ENCODE measurements around the gene DKKL1. TPM values are rescaled to one million over a fixed set of nuclear protein-coding genes. Genes with fewer than 3 reads are reported as not detected.
A peak's percentile ranks its signal among the peaks of the same experiment; 100 is the strongest.

The DKKL1 gene
- total RNA-seq, 2 experiments from 2014 or later = 0.61 to 0.63 TPM

- Histone ChIP-seq H3K79me2 (ENCODE audit: insufficient read depth, low read depth, low read length) (no peaks in the 10 kb centered on the region), H3K9me3 (ENCODE audit: low read length) (peaks cover 16% of the 10 kb centered on the region; the same call in 1 of the 2 replicates), H3K4me3 (ENCODE audit: low read depth, low read length, poor library complexity, severe bottlenecking) (no peak overlapping the region), H3K27ac (ENCODE audit: low read depth, low read length, poor library complexity, severe bottlenecking) (no peak overlapping the region), H3K36me3 (ENCODE audit: insufficient read depth, low read length) (no peaks in the 10 kb centered on the region; the same call in 1 of the 2 replicates), H2AFZ (ENCODE audit: low read length) (no peak overlapping the region), H4K20me1 (ENCODE audit: insufficient read depth, low read length) (no peaks in the 10 kb centered on the region), H3K4me2 (ENCODE audit: low read length) (no peak overlapping the region), H3K4me1 (ENCODE audit: insufficient read depth, low read length, poor library complexity, severe bottlenecking) (peaks cover 29% of the 10 kb centered on the region), H3K9me2 (ENCODE audit: insufficient read depth, low read length) (no peaks in the 10 kb centered on the region)
- intact Hi-C loops (cut with micrococcal nuclease; ENCODE audit: unreplicated experiment) = no loop called here
- ChIA-PET CTCF (ENCODE audit: unreplicated experiment) (no interaction called here), POLR2A (interaction anchor here (0.7 kb wide), 2 partner anchors 16 to 288 kb away, joined by 3 to 5 read pairs; no protein-coding TSS in a partner anchor)
- no peak for DNase-seq (ENCODE audit: low spot score)
- BruUV-seq (replicated peaks) = no TSS peak
- TF ChIP-seq EZH2phosphoT487 (IDR thresholded peaks at IDR 0.05; ENCODE audit: borderline replicate concordance, low read depth, low read length) (no peak), CTCF (conservative IDR thresholded peaks at IDR 0.05; ENCODE audit: low read length) (no peak)
These were observed 19.0 kb downstream of the DKKL1 start for GRCh38 chr19:49382639-49383038.

GRCh38 chr19:49383599-49383998, 19.9 kb downstream of the DKKL1 start:
- CTCF ChIA-PET (ENCODE audit: unreplicated experiment) = no interaction called here
- TF ChIP-seq CTCF (conservative IDR thresholded peaks at IDR 0.05; ENCODE audit: low read length) (no peak), EZH2phosphoT487 (IDR thresholded peaks at IDR 0.05; ENCODE audit: borderline replicate concordance, low read depth, low read length) (no peak)
- peaks cover 36% of the 10 kb centered on the region for H3K4me1 ChIP-seq (ENCODE audit: insufficient read depth, low read length, poor library complexity, severe bottlenecking)
- peaks cover 16% of the 10 kb centered on the region; the same call in 1 of the 2 replicates for H3K9me3 ChIP-seq (ENCODE audit: low read length)
- H3K36me3 ChIP-seq (ENCODE audit: insufficient read depth, low read length) = no peaks in the 10 kb centered on the region; the same call in 1 of the 2 replicates
- BruUV-seq (replicated peaks) = no TSS peak
- H3K4me2 ChIP-seq (ENCODE audit: low read length) = no peak overlapping the region
- DNase-seq (ENCODE audit: low spot score) = no peak
- no peaks in the 10 kb centered on the region for H3K79me2 ChIP-seq (ENCODE audit: insufficient read depth, low read depth, low read length)
- H2AFZ ChIP-seq (ENCODE audit: low read length) = no peak overlapping the region
- POLR2A ChIA-PET = interaction anchor here (0.7 to 1.1 kb wide), 3 partner anchors 37 to 289 kb away, joined by 4 to 5 read pairs (median 5); no protein-coding TSS in a partner anchor
- no peaks in the 10 kb centered on the region for H3K9me2 ChIP-seq (ENCODE audit: insufficient read depth, low read length)
- H4K20me1 ChIP-seq (ENCODE audit: insufficient read depth, low read length) = no peaks in the 10 kb centered on the region
- intact Hi-C loops (cut with micrococcal nuclease; ENCODE audit: unreplicated experiment) = no loop called here
- H3K27ac ChIP-seq (ENCODE audit: low read depth, low read length, poor library complexity, severe bottlenecking) = no peak overlapping the region
- no peak overlapping the region for H3K4me3 ChIP-seq (ENCODE audit: low read depth, low read length, poor library complexity, severe bottlenecking)

GRCh38 chr19:49387936-49388372, 24.3 kb downstream of the DKKL1 start, which contains the start of gene KASH5:
KASH5 (plus strand) TSS chr19:49388249; CDS start chr19:49390884, 2,635 bp downstream.
- no TSS peak for BruUV-seq (replicated peaks)
- TF ChIP-seq EZH2phosphoT487 (IDR thresholded peaks at IDR 0.05; ENCODE audit: borderline replicate concordance, low read depth, low read length) = no peak
- no peak for TF ChIP-seq CTCF (conservative IDR thresholded peaks at IDR 0.05; ENCODE audit: low read length)
- ChIA-PET POLR2A (interaction anchor here (0.6 to 1.1 kb wide), 4 partner anchors 8 to 57 kb away, joined by 3 to 6 read pairs (median 4); no protein-coding TSS in a partner anchor), CTCF (ENCODE audit: unreplicated experiment) (interaction anchor here (0.6 kb wide), 1 partner anchor 16 kb away, joined by 5 read pairs; no protein-coding TSS in a partner anchor)
- Histone ChIP-seq H3K9me3 (ENCODE audit: low read length) (peaks cover under 1% of the 10 kb centered on the region; the same call in 1 of the 2 replicates), H3K4me1 (ENCODE audit: insufficient read depth, low read length, poor library complexity, severe bottlenecking) (peaks cover 65% of the 10 kb centered on the region), H4K20me1 (ENCODE audit: insufficient read depth, low read length) (no peaks in the 10 kb centered on the region), H3K4me2 (ENCODE audit: low read length) (peak within 1 kb of the TSS; percentile 78), H3K36me3 (ENCODE audit: insufficient read depth, low read length) (no peaks in the 10 kb centered on the region), H3K9me2 (ENCODE audit: insufficient read depth, low read length) (no peaks in the 10 kb centered on the region), H3K4me3 (ENCODE audit: low read depth, low read length, poor library complexity, severe bottlenecking) (peak within 1 kb of the TSS; percentile 54), H2AFZ (ENCODE audit: low read length) (peak within 1 kb of the TSS; percentile 19; the same call in 1 of the 2 replicates), H3K79me2 (ENCODE audit: insufficient read depth, low read depth, low read length) (no peaks in the 10 kb centered on the region), H3K27ac (ENCODE audit: low read depth, low read length, poor library complexity, severe bottlenecking) (peak within 1 kb of the TSS; percentile 92)
- intact Hi-C loops (cut with micrococcal nuclease; ENCODE audit: unreplicated experiment) = no loop called here
- DNase-seq (ENCODE audit: low spot score) = peak; percentile 98
